ENCODE measurements around the gene RPL37. TPM values are rescaled to one million over a fixed set of nuclear protein-coding genes. Genes with fewer than 3 reads are reported as not detected.
A peak's percentile ranks its signal among the peaks of the same experiment; 100 is the strongest.
"Not testable (repeated sequence)": the region's sequence is repeated elsewhere in the genome, so short reads cannot be mapped to it uniquely, and the experiment has no call there.

RPL37 gene
- total and polyA plus RNA-seq, 2 donors from 2014 or later: 919 to 2,564 TPM

DNA sequence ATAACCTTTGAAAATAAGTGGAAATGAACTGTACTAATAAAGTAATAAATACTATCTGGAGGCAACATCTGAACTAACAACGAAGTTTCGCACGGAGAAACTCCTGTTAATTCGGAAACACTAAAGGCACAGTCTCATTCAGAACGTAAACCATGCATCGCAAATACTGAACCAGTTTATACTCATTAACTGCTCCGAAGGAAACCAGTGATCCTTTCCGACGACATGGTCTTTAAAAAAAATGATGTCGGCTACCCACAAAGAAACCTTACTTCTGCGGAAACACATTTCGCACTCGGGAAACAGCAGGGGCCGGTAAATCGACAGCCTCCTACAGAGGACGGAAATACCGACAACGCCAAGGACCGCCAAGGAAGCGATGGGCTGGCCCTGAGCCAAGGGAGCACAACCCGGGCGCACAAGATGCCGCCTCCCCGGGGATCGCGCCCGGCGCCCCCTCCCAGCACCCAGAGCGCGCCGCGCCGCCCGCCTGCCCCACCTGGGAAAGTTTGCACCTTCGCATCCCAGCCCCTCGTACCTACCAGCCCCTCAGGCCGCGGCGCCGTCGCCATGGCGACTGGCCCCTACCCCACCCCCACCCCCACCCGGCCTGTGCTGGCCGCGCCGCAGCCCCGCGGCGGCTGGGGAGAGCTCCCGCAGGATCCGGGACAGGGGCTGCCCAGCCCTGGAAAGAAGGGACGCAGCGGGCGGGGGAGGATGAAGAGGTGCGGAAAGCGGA is 37.6 kb downstream of the RPL37 start:
- FAIRE-seq: no peak
- no peaks in the 10 kb centered on the region for H3K27me3 ChIP-seq (ENCODE audit: control insufficient read depth, insufficient read depth, low read length)
- H3K9me3 ChIP-seq (ENCODE audit: control insufficient read depth in 2 of 3, insufficient read depth in 1 of 3, low read length in 3 of 3): no peaks in the 10 kb centered on the region
- peak overlapping the region; percentile 90 to 92 for H3K27ac ChIP-seq (ENCODE audit: low read depth in 2 of 2, low read length in 2 of 2)
- H3K4me3 ChIP-seq (ENCODE audit: low read length in 3 of 3): peak overlapping the region; percentile 79 to 96 (median 81)
- no peaks in the 10 kb centered on the region for H3K36me3 ChIP-seq (ENCODE audit: control insufficient read depth in 2 of 3, insufficient read depth in 3 of 3, low read length in 3 of 3)
- H3K9ac ChIP-seq (ENCODE audit: low read length in 3 of 3): peak overlapping the region; percentile 49 to 94 (median 72)
- DNase-seq: peak in 3 of 5 donors; percentile 81 to 94 (median 84)
- peaks cover 0 to 3% (median 0%) of the 10 kb centered on the region in 3 donors for H3K4me1 ChIP-seq (ENCODE audit: control insufficient read depth in 2 of 3, insufficient read depth in 2 of 3, low read depth in 1 of 3, low read length in 3 of 3)
- TF ChIP-seq, protein P1, sequence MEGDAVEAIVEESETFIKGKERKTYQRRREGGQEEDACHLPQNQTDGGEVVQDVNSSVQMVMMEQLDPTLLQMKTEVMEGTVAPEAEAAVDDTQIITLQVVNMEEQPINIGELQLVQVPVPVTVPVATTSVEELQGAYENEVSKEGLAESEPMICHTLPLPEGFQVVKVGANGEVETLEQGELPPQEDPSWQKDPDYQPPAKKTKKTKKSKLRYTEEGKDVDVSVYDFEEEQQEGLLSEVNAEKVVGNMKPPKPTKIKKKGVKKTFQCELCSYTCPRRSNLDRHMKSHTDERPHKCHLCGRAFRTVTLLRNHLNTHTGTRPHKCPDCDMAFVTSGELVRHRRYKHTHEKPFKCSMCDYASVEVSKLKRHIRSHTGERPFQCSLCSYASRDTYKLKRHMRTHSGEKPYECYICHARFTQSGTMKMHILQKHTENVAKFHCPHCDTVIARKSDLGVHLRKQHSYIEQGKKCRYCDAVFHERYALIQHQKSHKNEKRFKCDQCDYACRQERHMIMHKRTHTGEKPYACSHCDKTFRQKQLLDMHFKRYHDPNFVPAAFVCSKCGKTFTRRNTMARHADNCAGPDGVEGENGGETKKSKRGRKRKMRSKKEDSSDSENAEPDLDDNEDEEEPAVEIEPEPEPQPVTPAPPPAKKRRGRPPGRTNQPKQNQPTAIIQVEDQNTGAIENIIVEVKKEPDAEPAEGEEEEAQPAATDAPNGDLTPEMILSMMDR (IDR thresholded peaks at IDR 0.05; ENCODE audit: borderline replicate concordance, extremely low read depth, insufficient read depth): no peak
- intact Hi-C loops (cut with DNase I): no loop called here

DNA sequence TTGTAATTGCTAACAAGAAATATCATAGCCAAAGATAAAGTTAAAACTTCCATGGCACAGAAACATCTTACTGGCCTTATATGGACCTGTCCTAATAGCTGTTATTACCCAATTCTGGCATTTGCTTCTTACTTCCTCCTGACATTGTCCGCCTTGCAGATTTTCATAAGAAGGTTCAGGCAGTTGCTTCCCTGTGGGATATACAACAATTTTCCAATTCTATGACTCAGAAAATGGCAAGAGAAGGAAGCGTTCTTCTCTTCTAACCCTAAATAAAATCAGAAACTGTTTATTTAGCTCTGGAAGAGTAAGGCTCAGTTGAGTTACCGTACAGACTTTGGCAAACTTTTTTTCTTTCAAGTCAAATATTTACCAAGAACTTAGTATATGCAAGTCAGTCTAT is 38.5 kb downstream of the RPL37 start:
- DNase-seq: no peak
- TF ChIP-seq, protein P1 (IDR thresholded peaks at IDR 0.05; ENCODE audit: borderline replicate concordance, extremely low read depth, insufficient read depth): no peak
- no peaks in the 10 kb centered on the region for H3K36me3 ChIP-seq (ENCODE audit: control insufficient read depth in 2 of 3, insufficient read depth in 3 of 3, low read length in 3 of 3)
- H3K9ac ChIP-seq (ENCODE audit: low read length in 3 of 3): peak overlapping the region in 1 of 3 donors; percentile 1
- H3K27ac ChIP-seq (ENCODE audit: low read depth in 2 of 2, low read length in 2 of 2): no peak overlapping the region
- peaks cover 0 to 5% (median 0%) of the 10 kb centered on the region in 3 donors for H3K4me1 ChIP-seq (ENCODE audit: control insufficient read depth in 2 of 3, insufficient read depth in 2 of 3, low read depth in 1 of 3, low read length in 3 of 3)
- H3K9me3 ChIP-seq (ENCODE audit: control insufficient read depth in 2 of 3, insufficient read depth in 1 of 3, low read length in 3 of 3): no peaks in the 10 kb centered on the region
- no peaks in the 10 kb centered on the region for H3K27me3 ChIP-seq (ENCODE audit: control insufficient read depth, insufficient read depth, low read length)
- peak overlapping the region; percentile 79 to 96 (median 81) for H3K4me3 ChIP-seq (ENCODE audit: low read length in 3 of 3)
- intact Hi-C loops (cut with DNase I): no loop called here
- no peak for FAIRE-seq

DNA sequence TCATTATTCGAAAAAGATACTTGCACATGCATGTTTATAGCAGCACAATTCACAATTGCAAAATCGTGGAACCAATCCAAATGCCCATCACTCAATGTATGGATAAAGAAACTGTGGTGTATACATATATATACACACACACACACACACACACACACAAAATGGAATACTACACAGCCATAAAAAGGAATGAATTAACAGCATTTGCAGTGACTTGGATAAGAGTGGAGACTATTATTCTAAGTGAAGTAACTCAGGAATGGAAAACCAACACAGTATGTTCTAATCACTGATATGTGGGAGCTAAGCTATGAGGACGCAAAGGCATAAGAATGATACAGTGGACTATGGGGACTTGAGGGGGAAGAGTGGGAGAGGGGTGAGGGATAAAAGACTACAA is 40.1 kb downstream of the RPL37 start:
- H3K27me3 ChIP-seq (ENCODE audit: control insufficient read depth, insufficient read depth, low read length); intact Hi-C loops (cut with DNase I); DNase-seq; H3K9ac ChIP-seq (ENCODE audit: low read length in 3 of 3); H3K4me3 ChIP-seq (ENCODE audit: low read length in 3 of 3); H3K36me3 ChIP-seq (ENCODE audit: control insufficient read depth in 2 of 3, insufficient read depth in 3 of 3, low read length in 3 of 3); H3K9me3 ChIP-seq (ENCODE audit: control insufficient read depth in 2 of 3, insufficient read depth in 1 of 3, low read length in 3 of 3); FAIRE-seq; H3K27ac ChIP-seq (ENCODE audit: low read depth in 2 of 2, low read length in 2 of 2): not testable (repeated sequence)
- peaks cover 0 to 11% (median 0%) of the 10 kb centered on the region in 3 donors for H3K4me1 ChIP-seq (ENCODE audit: control insufficient read depth in 2 of 3, insufficient read depth in 2 of 3, low read depth in 1 of 3, low read length in 3 of 3)

DNA sequence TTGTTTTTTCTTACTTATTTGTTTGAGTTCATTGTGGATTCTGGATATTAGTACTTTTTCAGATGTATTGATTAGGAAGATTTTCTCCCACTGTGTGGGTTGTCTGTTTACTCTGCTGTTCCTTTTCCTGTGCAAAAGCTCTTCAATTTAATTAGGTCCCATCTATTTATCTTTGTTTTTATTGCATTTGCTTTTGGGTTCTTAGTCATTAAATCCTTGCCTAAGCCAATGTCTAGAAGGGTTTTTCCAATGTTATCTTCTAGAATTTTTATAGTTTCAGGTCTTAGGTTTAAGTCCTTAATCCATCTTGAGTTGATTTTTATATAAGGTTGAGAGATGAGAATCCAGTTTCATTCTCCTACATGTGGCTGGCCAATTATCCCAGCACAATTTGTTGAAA is 40.7 kb downstream of the RPL37 start:
- H3K27ac ChIP-seq (ENCODE audit: low read depth in 2 of 2, low read length in 2 of 2); DNase-seq; FAIRE-seq; H3K36me3 ChIP-seq (ENCODE audit: control insufficient read depth in 2 of 3, insufficient read depth in 3 of 3, low read length in 3 of 3); H3K27me3 ChIP-seq (ENCODE audit: control insufficient read depth, insufficient read depth, low read length); H3K4me3 ChIP-seq (ENCODE audit: low read length in 3 of 3); intact Hi-C loops (cut with DNase I); H3K9me3 ChIP-seq (ENCODE audit: control insufficient read depth in 2 of 3, insufficient read depth in 1 of 3, low read length in 3 of 3); H3K9ac ChIP-seq (ENCODE audit: low read length in 3 of 3): not testable (repeated sequence)
- peaks cover 0 to 11% (median 0%) of the 10 kb centered on the region in 3 donors for H3K4me1 ChIP-seq (ENCODE audit: control insufficient read depth in 2 of 3, insufficient read depth in 2 of 3, low read depth in 1 of 3, low read length in 3 of 3)

DNA sequence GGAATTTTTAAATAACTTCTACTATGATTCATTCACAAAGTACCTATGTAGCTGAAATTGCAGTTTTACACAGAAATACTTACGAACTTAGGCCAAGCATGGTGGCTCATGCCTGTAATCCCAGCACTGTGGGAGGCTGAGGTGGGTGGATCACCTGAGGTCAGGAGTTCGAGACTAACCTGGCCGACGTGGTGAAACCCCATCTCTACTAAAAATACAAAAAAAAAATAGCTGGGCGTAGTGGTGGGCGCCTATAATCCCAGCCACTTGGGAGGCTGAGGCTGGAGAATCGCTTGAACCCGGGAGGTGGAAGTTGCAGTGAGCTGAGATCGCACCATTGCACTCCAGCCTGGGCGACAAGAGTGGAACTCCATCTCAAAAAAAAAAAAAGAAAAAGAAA is 42.3 kb downstream of the RPL37 start:
- H3K27me3 ChIP-seq (ENCODE audit: control insufficient read depth, insufficient read depth, low read length); H3K36me3 ChIP-seq (ENCODE audit: control insufficient read depth in 2 of 3, insufficient read depth in 3 of 3, low read length in 3 of 3); FAIRE-seq; H3K4me3 ChIP-seq (ENCODE audit: low read length in 3 of 3); DNase-seq; intact Hi-C loops (cut with DNase I); H3K9me3 ChIP-seq (ENCODE audit: control insufficient read depth in 2 of 3, insufficient read depth in 1 of 3, low read length in 3 of 3); H3K9ac ChIP-seq (ENCODE audit: low read length in 3 of 3); H3K27ac ChIP-seq (ENCODE audit: low read depth in 2 of 2, low read length in 2 of 2): not testable (repeated sequence)
- peaks cover 0 to 11% (median 0%) of the 10 kb centered on the region in 3 donors for H3K4me1 ChIP-seq (ENCODE audit: control insufficient read depth in 2 of 3, insufficient read depth in 2 of 3, low read depth in 1 of 3, low read length in 3 of 3)

All from kidney (tissue), 14 donors.